ENCODE measurements around the gene FOXP1. TPM values are rescaled to one million over a fixed set of nuclear protein-coding genes. Genes with fewer than 3 reads are reported as not detected.

FOXP1 gene
- polyA plus RNA-seq, 1 donor from 2014 or later: 5.6 TPM

- Histone ChIP-seq H3F3A (ENCODE audit: insufficient read depth, low read length, poor library complexity, severe bottlenecking) (no peaks in the 10 kb centered on the region), H3K36me3 (ENCODE audit: insufficient read depth, low read length) (no peaks in the 10 kb centered on the region), H2AFZ (ENCODE audit: low read depth, low read length) (no peak overlapping the region), H4K20me1 (ENCODE audit: insufficient read depth) (no peaks in the 10 kb centered on the region), H3K27me3 (ENCODE audit: insufficient read depth, low read depth, low read length) (no peaks in the 10 kb centered on the region), H3K9me3 (ENCODE audit: low read length) (no peaks in the 10 kb centered on the region), H3K9ac (ENCODE audit: low read length) (no peak overlapping the region), H3K4me2 (ENCODE audit: low read length) (no peak overlapping the region), H3K9me2 (ENCODE audit: insufficient read depth, low read length) (no peaks in the 10 kb centered on the region), H3K27ac (ENCODE audit: low read length) (no peak overlapping the region), H3K4me3 (ENCODE audit: low read length) (no peak overlapping the region), H3K79me2 (replicated peaks; ENCODE audit: insufficient read depth, low read length) (no peaks in the 10 kb centered on the region)
- TF ChIP-seq MXI1 (conservative IDR thresholded peaks at IDR 0.05; ENCODE audit: poor library complexity, severe bottlenecking): no peak
- TF ChIP-seq POLR2AphosphoS5 (IDR thresholded peaks at IDR 0.05): no peak
- no peak for TF ChIP-seq RAD21 (conservative IDR thresholded peaks at IDR 0.05)
- TF ChIP-seq SMC3 (conservative IDR thresholded peaks at IDR 0.05; ENCODE audit: poor library complexity): no peak
- TF ChIP-seq EZH2 (IDR thresholded peaks at IDR 0.05; ENCODE audit: borderline replicate concordance, insufficient read depth, low read length, poor library complexity, severe bottlenecking): no peak
- TF ChIP-seq REST (IDR thresholded peaks at IDR 0.05; ENCODE audit: borderline replicate concordance): no peak
- no peak for TF ChIP-seq CTCF (IDR thresholded peaks at IDR 0.05; ENCODE audit: poor library complexity, severe bottlenecking)
- no peak for TF ChIP-seq TAF1 (IDR thresholded peaks at IDR 0.05; ENCODE audit: low read depth)
- TF ChIP-seq EP300 (conservative IDR thresholded peaks at IDR 0.05; ENCODE audit: poor library complexity, severe bottlenecking): no peak
Measured at GRCh38 chr3:71087143-71088018, 496.1 kb downstream of the FOXP1 start.

- no peak overlapping the region for H2AFZ ChIP-seq (ENCODE audit: low read depth, low read length)
- H3K27ac ChIP-seq (ENCODE audit: low read length): no peak overlapping the region
- H3K79me2 ChIP-seq (replicated peaks; ENCODE audit: insufficient read depth, low read length): no peaks in the 10 kb centered on the region
- H3K36me3 ChIP-seq (ENCODE audit: insufficient read depth, low read length): no peaks in the 10 kb centered on the region
- no peaks in the 10 kb centered on the region for H3K27me3 ChIP-seq (ENCODE audit: insufficient read depth, low read depth, low read length)
- no peaks in the 10 kb centered on the region for H3K9me3 ChIP-seq (ENCODE audit: low read length)
- H3K4me2 ChIP-seq (ENCODE audit: low read length): no peak overlapping the region
- no peak overlapping the region for H3K4me3 ChIP-seq (ENCODE audit: low read length)
- H4K20me1 ChIP-seq (ENCODE audit: insufficient read depth): no peaks in the 10 kb centered on the region
- no peaks in the 10 kb centered on the region for H3K9me2 ChIP-seq (ENCODE audit: insufficient read depth, low read length)
- H3F3A ChIP-seq (ENCODE audit: insufficient read depth, low read length, poor library complexity, severe bottlenecking): no peaks in the 10 kb centered on the region
- no peak for TF ChIP-seq REST (IDR thresholded peaks at IDR 0.05; ENCODE audit: borderline replicate concordance)
- no peak for TF ChIP-seq SMC3 (conservative IDR thresholded peaks at IDR 0.05; ENCODE audit: poor library complexity)
- no peak for TF ChIP-seq CTCF (IDR thresholded peaks at IDR 0.05; ENCODE audit: poor library complexity, severe bottlenecking)
- TF ChIP-seq MXI1 (conservative IDR thresholded peaks at IDR 0.05; ENCODE audit: poor library complexity, severe bottlenecking): no peak
- TF ChIP-seq RAD21 (conservative IDR thresholded peaks at IDR 0.05): no peak
- TF ChIP-seq EZH2 (IDR thresholded peaks at IDR 0.05; ENCODE audit: borderline replicate concordance, insufficient read depth, low read length, poor library complexity, severe bottlenecking): no peak
- no peak for TF ChIP-seq POLR2AphosphoS5 (IDR thresholded peaks at IDR 0.05)
- TF ChIP-seq EP300 (conservative IDR thresholded peaks at IDR 0.05; ENCODE audit: poor library complexity, severe bottlenecking): no peak
- TF ChIP-seq TAF1 (IDR thresholded peaks at IDR 0.05; ENCODE audit: low read depth): no peak
- no peak overlapping the region for H3K9ac ChIP-seq (ENCODE audit: low read length)
Measured at GRCh38 chr3:71086777-71087142, 496.8 kb downstream of the FOXP1 start.
